ENCODE results near the gene STK32B. TPM values are rescaled to one million over a fixed set of nuclear protein-coding genes. Genes with fewer than 3 reads are reported as not detected.

Gene STK32B
- total and polyA plus RNA-seq, 8 donors: 0.61 to 5.5 (median 3.1) TPM

- Histone ChIP-seq H3K36me3 (no peaks in the 10 kb centered on the region), H3K4me1 (no peaks in the 10 kb centered on the region), H3K27me3 (no peaks in the 10 kb centered on the region), H3K9me3 (no peaks in the 10 kb centered on the region), H3K4me3 (no peak overlapping the region), H3K27ac (no peak overlapping the region)
- DNase-seq: no peak
- intact Hi-C loops (cut with DNase I; ENCODE audit: low total_unique reads): no loop called here
- TF ChIP-seq CTCF (IDR thresholded peaks at IDR 0.05): no peak
- TF ChIP-seq EP300 (IDR thresholded peaks at IDR 0.05): no peak
- no peak for TF ChIP-seq POLR2A (IDR thresholded peaks at IDR 0.05)
- no peak for TF ChIP-seq POLR2AphosphoS5 (IDR thresholded peaks at IDR 0.05)
- 65 to 73% (median 70%) methylated on average over 6 of the region's 6 CpGs for WGBS, 5 donors
These were observed 111.7 kb downstream of the STK32B start for GRCh38 chr4:5162909-5163508.

- WGBS, 5 donors: 89 to 92% (median 90%) methylated on average over 10 of the region's 10 CpGs
- H3K27me3 ChIP-seq: no peaks in the 10 kb centered on the region
- no peaks in the 10 kb centered on the region for H3K4me1 ChIP-seq
- no peak for TF ChIP-seq POLR2AphosphoS5 (IDR thresholded peaks at IDR 0.05)
- no peak for TF ChIP-seq CTCF (IDR thresholded peaks at IDR 0.05)
- TF ChIP-seq POLR2A (IDR thresholded peaks at IDR 0.05): no peak
- TF ChIP-seq EP300 (IDR thresholded peaks at IDR 0.05): no peak
- H3K27ac ChIP-seq: no peak overlapping the region
- no peaks in the 10 kb centered on the region for H3K9me3 ChIP-seq
- intact Hi-C loops (cut with DNase I; ENCODE audit: low total_unique reads): no loop called here
- H3K36me3 ChIP-seq: peaks cover 0 to 8% (median under 1%) of the 10 kb centered on the region in 4 donors
- H3K4me3 ChIP-seq: no peak overlapping the region
- DNase-seq: no peak
These were observed 113.1 kb downstream of the STK32B start for GRCh38 chr4:5164221-5164912.

- H3K36me3 ChIP-seq: peaks cover 0 to 10% (median 1%) of the 10 kb centered on the region in 4 donors
- TF ChIP-seq CTCF (IDR thresholded peaks at IDR 0.05): no peak
- TF ChIP-seq POLR2AphosphoS5 (IDR thresholded peaks at IDR 0.05): no peak
- no peak for TF ChIP-seq EP300 (IDR thresholded peaks at IDR 0.05)
- DNase-seq: no peak
- H3K27ac ChIP-seq: no peak overlapping the region
- 65 to 87% (median 78%) methylated on average over 29 of the region's 29 CpGs for WGBS, 5 donors
- no peaks in the 10 kb centered on the region for H3K4me1 ChIP-seq
- H3K27me3 ChIP-seq: no peaks in the 10 kb centered on the region
- intact Hi-C loops (cut with DNase I; ENCODE audit: low total_unique reads): no loop called here
- H3K9me3 ChIP-seq: no peaks in the 10 kb centered on the region
- no peak overlapping the region for H3K4me3 ChIP-seq
These were observed 114.4 kb downstream of the STK32B start for GRCh38 chr4:5165420-5166369.

DNA sequence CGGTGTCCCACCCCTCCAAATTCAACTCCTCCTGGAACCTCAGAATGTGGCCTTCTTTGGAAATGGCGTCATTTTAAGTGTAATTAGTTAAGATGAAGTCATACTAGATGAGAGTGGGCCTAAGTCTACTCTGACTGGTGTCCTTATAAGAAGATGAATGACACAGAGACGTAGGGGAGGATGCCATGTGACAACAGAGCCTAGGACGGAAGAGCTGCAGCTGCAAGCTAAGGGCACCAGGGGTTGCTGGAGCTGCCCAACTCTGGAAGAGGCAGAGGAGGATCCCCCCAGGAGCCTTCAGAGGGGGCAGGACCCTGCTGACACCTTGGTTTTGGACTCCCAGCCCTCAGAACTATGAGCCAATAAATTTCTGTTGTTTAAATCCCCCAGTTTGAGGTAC, 115.1 kb downstream of the STK32B start:
- WGBS, 5 donors: 84 to 96% (median 91%) methylated on average over 4 of the region's 4 CpGs
- no peaks in the 10 kb centered on the region for H3K4me1 ChIP-seq
- H3K27me3 ChIP-seq: no peaks in the 10 kb centered on the region
- H3K27ac ChIP-seq: no peak overlapping the region
- H3K9me3 ChIP-seq: no peaks in the 10 kb centered on the region
- H3K36me3 ChIP-seq: peaks cover 0 to 10% (median 1%) of the 10 kb centered on the region in 4 donors
- no peak for TF ChIP-seq POLR2A (IDR thresholded peaks at IDR 0.05)
- TF ChIP-seq EP300 (IDR thresholded peaks at IDR 0.05): no peak
- no peak for TF ChIP-seq POLR2AphosphoS5 (IDR thresholded peaks at IDR 0.05)
- no peak for TF ChIP-seq CTCF (IDR thresholded peaks at IDR 0.05)
- DNase-seq: no peak
- H3K4me3 ChIP-seq: no peak overlapping the region
- intact Hi-C loops (cut with DNase I; ENCODE audit: low total_unique reads): no loop called here

Data from stomach (tissue), 9 donors.